SK-N-SH treated with all-trans-retinoic acid at 6 μM for 48 hours (cell line): ENCODE data around the gene SOCS3.

Experiments used
- CSRNP3 ChIP-seq: fragments of 250-450 bp; sonication (Bioruptor Pico); IDR thresholded peaks from 2 replicates; pipeline ENCODE4 v1.5.1; 2021; ENCODE audit warnings: mild to moderate bottlenecking, moderate library complexity
- TCF4 ChIP-seq: fragments of 250-450 bp; sonication (Bioruptor Pico); IDR thresholded peaks from 2 replicates; pipeline ENCODE4 v1.8.0; 2021; ENCODE audit warnings: mild to moderate bottlenecking, moderate library complexity, borderline replicate concordance
- ZFP3 ChIP-seq: fragments of 250-450 bp; sonication (Bioruptor Pico); IDR thresholded peaks from 2 replicates; pipeline ENCODE4 v1.5.0; 2020; ENCODE audit warnings: mild to moderate bottlenecking, moderate library complexity
- ZNF70 ChIP-seq: fragments of 450-650 bp; formaldehyde crosslinking; IDR thresholded peaks from 2 replicates; pipeline ENCODE4 v1.5.0; 2020; ENCODE audit warnings: mild to moderate bottlenecking, moderate library complexity

- TF ChIP-seq TCF4 (CRISPR knock-in tag) (no peak), ZFP3 (CRISPR knock-in tag) (no peak), ZNF70 (CRISPR knock-in tag) (no peak), CSRNP3 (CRISPR knock-in tag) (no peak)
These were observed 2.0 kb downstream of the SOCS3 start for GRCh38 chr17:78357672-78358537.
